Measurements from ENCODE around the gene TANGO2. TPM values are rescaled to one million over a fixed set of nuclear protein-coding genes. Genes with fewer than 3 reads are reported as not detected.

TANGO2 gene
- total RNA-seq, 1 donor from 2014 or later: 14.8 TPM

DNA sequence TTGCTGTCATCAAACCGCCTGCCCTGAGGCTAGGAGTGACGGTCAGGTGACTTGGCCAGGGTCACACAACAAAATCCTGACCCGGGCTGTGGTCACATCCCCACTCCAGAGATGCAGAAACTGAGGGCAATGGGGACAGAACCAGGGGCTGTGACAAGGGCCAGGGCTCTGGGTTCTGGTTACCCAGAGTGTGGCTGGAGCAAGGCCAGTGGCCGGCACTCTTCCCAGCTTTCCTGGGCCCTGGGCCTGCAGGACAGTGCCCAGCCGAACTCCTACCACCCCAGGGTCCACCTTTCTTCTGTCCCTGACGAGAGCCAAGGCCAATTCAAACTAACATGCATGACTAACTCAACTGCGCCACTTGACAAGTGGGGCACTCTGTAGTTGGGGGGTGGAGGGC, 40.1 kb upstream of the TANGO2 start:
- no peak for DNase-seq (ENCODE audit: low read depth)
- H3K4me3 ChIP-seq (ENCODE audit: low read depth, low read length): no peak overlapping the region
- TF ChIP-seq, protein P1, sequence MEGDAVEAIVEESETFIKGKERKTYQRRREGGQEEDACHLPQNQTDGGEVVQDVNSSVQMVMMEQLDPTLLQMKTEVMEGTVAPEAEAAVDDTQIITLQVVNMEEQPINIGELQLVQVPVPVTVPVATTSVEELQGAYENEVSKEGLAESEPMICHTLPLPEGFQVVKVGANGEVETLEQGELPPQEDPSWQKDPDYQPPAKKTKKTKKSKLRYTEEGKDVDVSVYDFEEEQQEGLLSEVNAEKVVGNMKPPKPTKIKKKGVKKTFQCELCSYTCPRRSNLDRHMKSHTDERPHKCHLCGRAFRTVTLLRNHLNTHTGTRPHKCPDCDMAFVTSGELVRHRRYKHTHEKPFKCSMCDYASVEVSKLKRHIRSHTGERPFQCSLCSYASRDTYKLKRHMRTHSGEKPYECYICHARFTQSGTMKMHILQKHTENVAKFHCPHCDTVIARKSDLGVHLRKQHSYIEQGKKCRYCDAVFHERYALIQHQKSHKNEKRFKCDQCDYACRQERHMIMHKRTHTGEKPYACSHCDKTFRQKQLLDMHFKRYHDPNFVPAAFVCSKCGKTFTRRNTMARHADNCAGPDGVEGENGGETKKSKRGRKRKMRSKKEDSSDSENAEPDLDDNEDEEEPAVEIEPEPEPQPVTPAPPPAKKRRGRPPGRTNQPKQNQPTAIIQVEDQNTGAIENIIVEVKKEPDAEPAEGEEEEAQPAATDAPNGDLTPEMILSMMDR (conservative IDR thresholded peaks at IDR 0.05; ENCODE audit: low read depth, low read length): no peak

DNA sequence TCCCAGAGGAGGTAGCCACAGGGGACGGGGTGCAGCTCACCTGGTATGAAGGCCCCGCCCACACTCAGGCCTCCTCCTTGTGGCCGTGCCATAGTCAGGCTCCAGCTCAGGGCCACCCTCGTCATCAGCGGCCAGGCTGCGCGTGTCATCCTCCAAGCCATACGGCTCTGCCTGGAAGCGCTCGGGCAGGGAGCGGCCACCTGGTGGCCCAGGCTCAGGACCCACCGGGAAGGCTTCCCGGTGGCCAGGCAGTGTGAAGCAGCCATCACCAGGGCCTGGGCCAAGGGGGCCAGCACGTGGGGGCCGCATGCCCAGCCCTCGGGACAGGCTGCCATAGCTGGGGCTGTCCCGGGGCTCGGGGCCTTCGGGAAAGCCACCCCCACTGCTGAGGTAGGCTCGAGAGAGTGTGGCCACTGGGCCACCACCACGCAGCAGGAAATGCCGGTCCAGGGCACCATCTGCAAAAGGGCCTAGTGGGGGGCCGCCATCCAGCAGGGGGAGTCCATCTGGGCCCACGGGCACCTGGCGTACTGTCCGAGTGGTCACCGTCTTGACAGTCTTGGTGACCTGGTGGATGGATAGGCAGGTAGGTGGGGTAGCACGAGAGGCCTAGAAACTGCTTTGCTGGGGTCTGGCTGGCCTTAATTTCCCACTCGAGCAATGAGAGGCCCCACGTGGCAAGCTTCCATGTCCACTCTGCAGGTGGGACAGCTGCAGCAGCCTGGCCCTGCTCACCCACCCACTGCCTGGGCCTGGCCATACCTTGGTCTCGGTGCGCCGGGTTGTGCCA, 39.5 kb upstream of the TANGO2 start:
- DNase-seq (ENCODE audit: low read depth): no peak
- no peak overlapping the region for H3K4me3 ChIP-seq (ENCODE audit: low read depth, low read length)
- TF ChIP-seq, protein P1 (conservative IDR thresholded peaks at IDR 0.05; ENCODE audit: low read depth, low read length): no peak

DNA sequence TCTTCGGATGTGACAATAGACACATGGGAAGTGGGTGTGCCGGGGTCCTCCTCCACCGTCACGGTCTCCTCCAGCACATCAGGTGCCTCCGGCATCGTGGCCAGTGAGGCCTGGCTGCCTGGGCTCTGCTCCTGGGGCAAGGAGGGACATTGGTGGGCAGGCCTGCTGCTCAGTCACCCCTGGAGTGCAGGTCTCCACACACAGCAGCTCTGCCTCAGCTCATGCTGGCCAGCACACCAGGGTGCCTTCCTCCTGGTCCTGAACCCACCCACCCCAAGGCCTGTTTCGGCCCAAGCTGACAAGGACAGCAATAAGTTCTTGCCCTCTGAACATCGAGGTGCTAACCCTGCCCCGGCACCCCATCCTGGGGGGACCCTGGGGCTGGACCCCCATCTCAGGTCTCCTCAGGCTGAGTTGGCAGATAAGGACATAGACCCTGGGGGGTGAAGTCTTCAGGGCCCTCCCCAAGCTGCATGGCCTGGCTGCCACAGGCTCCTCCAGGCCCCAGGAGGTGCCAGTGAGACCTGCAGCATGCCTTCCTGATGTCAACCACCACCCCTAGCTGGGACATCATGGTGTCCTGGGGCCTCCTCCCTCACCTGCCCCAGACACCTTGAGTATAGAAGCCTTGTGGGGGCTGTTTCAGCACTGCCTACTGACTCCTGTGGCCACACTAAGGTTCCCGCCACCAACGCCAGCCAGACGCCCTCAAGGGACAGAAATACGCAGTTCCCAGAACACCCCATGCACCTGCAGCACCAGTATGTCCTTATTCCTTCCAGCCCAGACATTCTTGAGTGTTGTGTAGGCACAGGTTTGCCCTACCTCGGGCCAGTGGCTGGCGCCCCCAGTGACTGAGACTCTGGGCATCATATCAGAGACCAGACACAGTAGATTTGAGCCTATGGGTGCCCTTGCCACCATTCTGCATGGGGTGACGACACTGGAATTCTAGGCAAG, 38.7 kb upstream of the TANGO2 start:
- TF ChIP-seq, protein P1 (conservative IDR thresholded peaks at IDR 0.05; ENCODE audit: low read depth, low read length): no peak
- no peak overlapping the region for H3K4me3 ChIP-seq (ENCODE audit: low read depth, low read length)
- no peak for DNase-seq (ENCODE audit: low read depth)

DNA sequence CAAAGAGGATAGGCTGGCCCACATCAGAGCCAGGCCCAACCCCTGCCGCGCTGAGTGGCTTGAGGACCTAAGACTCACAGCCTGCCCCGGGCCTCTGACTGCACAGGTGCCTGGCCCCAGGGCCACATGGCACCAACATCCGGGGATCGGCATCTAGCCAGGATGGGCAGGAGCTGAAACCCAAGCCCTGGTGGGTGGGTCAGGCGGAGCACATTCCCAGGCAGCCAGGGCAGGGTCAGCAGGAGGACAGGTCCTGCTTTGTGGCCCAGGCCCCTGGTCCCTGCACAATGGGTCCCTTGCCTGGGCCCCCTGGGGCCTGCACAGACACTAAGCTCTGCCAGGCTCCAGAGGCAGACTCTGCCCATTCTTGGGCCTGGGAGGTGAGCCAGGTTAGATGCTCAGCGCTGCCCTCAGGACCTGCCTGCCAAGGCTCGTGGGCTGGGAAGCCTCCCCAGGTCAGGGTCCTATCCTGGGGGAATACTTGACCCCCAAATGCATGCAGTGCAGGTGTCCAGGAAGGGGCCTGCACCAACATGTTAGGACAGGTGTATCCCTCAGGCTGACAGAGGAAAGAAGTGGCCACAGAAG, 37.8 kb upstream of the TANGO2 start:
- DNase-seq (ENCODE audit: low read depth): no peak
- no peak overlapping the region for H3K4me3 ChIP-seq (ENCODE audit: low read depth, low read length)
- TF ChIP-seq, protein P1 (conservative IDR thresholded peaks at IDR 0.05; ENCODE audit: low read depth, low read length): no peak

DNA sequence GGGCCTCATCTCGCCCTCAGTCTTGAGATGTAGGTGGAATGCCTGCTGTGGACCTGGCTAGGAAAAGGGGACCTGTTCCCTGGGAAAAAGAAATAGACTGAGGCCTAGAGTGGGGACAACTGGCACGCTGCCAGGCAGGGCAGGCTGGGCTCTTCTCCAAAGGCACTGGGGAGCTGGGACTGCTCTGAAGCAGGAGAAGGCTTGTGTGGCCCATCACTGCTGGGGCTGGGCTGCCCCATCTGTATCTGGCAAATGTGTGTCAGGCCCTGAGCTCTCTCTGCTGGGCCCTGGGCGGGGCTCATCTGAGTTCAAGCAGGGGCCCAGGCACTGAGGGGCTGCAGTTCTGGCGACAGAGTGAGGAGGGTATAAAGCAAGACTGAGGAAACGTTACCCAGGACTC, 37.2 kb upstream of the TANGO2 start:
- TF ChIP-seq, protein P1 (conservative IDR thresholded peaks at IDR 0.05; ENCODE audit: low read depth, low read length): no peak
- DNase-seq (ENCODE audit: low read depth): no peak

DNA sequence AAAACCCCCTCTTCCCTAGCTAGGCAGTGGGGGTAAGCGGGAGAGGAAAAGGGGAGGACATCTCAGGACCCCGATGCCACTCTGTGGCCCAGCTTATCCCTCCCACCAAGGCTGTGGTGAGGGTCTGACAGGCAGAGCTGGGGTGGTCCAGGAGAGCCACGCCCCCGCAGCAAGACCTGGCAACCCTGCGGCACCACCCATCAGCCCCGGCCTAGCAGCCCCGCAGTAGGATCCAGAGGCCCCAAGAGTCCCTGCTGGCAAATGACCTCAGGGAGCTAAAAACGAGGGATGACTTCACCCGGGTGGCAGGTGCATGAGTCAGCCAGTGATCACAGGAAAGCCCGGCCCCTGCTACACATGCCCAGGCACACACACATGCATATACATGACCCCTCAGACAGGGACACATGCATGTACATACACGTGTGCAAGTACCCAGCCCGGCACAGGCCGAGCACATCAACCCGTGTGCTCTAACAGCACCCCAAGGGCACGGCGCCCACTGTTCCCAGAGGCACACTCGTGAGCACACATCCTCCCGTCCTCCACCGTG, 36.6 kb upstream of the TANGO2 start:
- TF ChIP-seq, protein P1 (conservative IDR thresholded peaks at IDR 0.05; ENCODE audit: low read depth, low read length): no peak
- H3K4me3 ChIP-seq (ENCODE audit: low read depth, low read length): no peak overlapping the region
- peak; percentile 30 for DNase-seq (ENCODE audit: low read depth)

More for the DNA sequence above, 37.2 kb upstream of the TANGO2 start:
- no peak overlapping the region for H3K4me3 ChIP-seq (ENCODE audit: low read depth, low read length)
